Sigmoid colon (tissue), 7 donors: ENCODE data around the gene KDM1A. TPM values are rescaled to one million over a fixed set of nuclear protein-coding genes. Genes with fewer than 3 reads are reported as not detected.

Source experiments
- DNase-seq: peaks from one replicate; pipeline ENCODE4 v3.0.0-alpha.2; 2019
- H3K27ac ChIP-seq, 4 donors: fragments of 200-600 bp; sonication (generic); one replicate each; pipeline ENCODE4 v1.5.1; 2016 to 2019; ENCODE audit warnings: mild to moderate bottlenecking in 1 of 4
- H3K27me3 ChIP-seq, 3 donors: fragments of 200-600 bp; sonication (generic); one replicate each; pipeline ENCODE4 v1.5.1; 2019; ENCODE audit warnings: mild to moderate bottlenecking in 1 of 3
- H3K36me3 ChIP-seq, 4 donors: fragments of 200-600 bp; sonication (generic); one replicate each; pipeline ENCODE4 v1.5.1; 2016 to 2019
- H3K4me1 ChIP-seq, 4 donors: fragments of 200-600 bp; sonication (generic); one replicate each; pipeline ENCODE4 v1.5.1; 2017 to 2019
- H3K4me3 ChIP-seq, 4 donors: fragments of 200-600 bp; sonication (generic); one replicate each; pipeline ENCODE4 v1.5.1; 2017 to 2019; ENCODE audit warnings: mild to moderate bottlenecking in 2 of 4, moderate library complexity in 1 of 4
- H3K9me3 ChIP-seq, 4 donors: fragments of 200-600 bp in 3 of 4; sonication (generic) in 3 of 4; one replicate each; pipeline versions ENCODE4 v1.5.1 to v1.6.1; 2013 to 2019
- CTCF ChIP-seq, 4 experiments: fragments of 450-650 bp in 3 of 4; fragments of 200-600 bp in 1 of 4; IDR thresholded peaks; one replicate each; pipeline ENCODE4 v1.5.1; 2016 to 2019; ENCODE audit warnings: antibody characterized with exemption in 4 of 4, mild to moderate bottlenecking in 3 of 4, moderate library complexity in 2 of 4
- EP300 ChIP-seq, 4 donors: sonication (generic); formaldehyde crosslinking; IDR thresholded peaks; one replicate each; pipeline ENCODE4 v1.6.1; 2017; ENCODE audit warnings: antibody characterized with exemption in 4 of 4
- POLR2A ChIP-seq, 2 donors: fragments of 450-650 bp; IDR thresholded peaks; one replicate each; pipeline ENCODE4 v1.6.1; 2016; ENCODE audit warnings: antibody characterized with exemption in 2 of 2, mild to moderate bottlenecking in 2 of 2, moderate library complexity in 2 of 2
- POLR2AphosphoS5 ChIP-seq, 4 donors: sonication (generic); formaldehyde crosslinking; IDR thresholded peaks; one replicate each; pipeline ENCODE4 v1.6.1; 2017; ENCODE audit warnings: antibody characterized with exemption in 4 of 4
- WGBS, 2 donors: extraction: QIAGEN DNeasy Blood & Tissue Kit; methylation state at CpG; one replicate each; pipeline ENCODE4 v1.1.7; 2013; 5-methylcytosine and 5-hydroxymethylcytosine counted together
- intact Hi-C: fragments of 100-400 bp; cut with DNase I; formaldehyde crosslinking; loops from one replicate; pipeline ENCODE4 v1.15.1; 2023
- polyA plus RNA-seq, 3 donors: library from polyadenylated mRNA; stranded (reverse); fragments of 200-250 nt; gene quantifications; one replicate each; pipeline ENCODE4 v1.2.3, GENCODE V29; 2013
- total RNA-seq, 4 donors: library from RNA; depleted of rRNA; stranded (reverse); fragments of >200 nt; gene quantifications; one replicate each; pipeline ENCODE4 v1.1.0, GENCODE V29; 2016
- donor health status: healthy with polysubstance abuse.
- donor health status: Bipolar disorder and iron deficiency.
- donor health status: healthy.

Gene KDM1A
- total RNA-seq (10 to 100 TPM; 46.0 to 58.6 (median 49.5) TPM), polyA plus RNA-seq (10 to 100 TPM; 24.0 to 29.4 (median 24.6) TPM)

GRCh38 chr1:23019094-23019862, at the start of gene KDM1A:
KDM1A (plus strand) TSS chr1:23019468; CDS start chr1:23019597, 129 bp downstream.
- no peaks in the 10 kb centered on the region for H3K27me3 ChIP-seq
- 0% methylated on average over 85 of the region's 85 CpGs for WGBS, 2 donors
- peak; percentile 98 for DNase-seq
- H3K4me1 ChIP-seq, result peaks cover 0 to 17% (median 14%) of the 10 kb centered on the region in 4 donors
- peak within 1 kb of the TSS; percentile 92 to 97 (median 93) for H3K27ac ChIP-seq
- intact Hi-C loops, result loop anchor here (5.0 kb wide), 1 partner anchor 52 kb away; no protein-coding TSS in a partner anchor
- H3K9me3 ChIP-seq, result no peaks in the 10 kb centered on the region
- H3K4me3 ChIP-seq, result peak within 1 kb of the TSS; percentile 79 to 99 (median 87)
- H3K36me3 ChIP-seq, result no peaks in the 10 kb centered on the region
- TF ChIP-seq POLR2A (IDR thresholded peaks at IDR 0.05), result peak; percentile 41 to 70
- no peak for TF ChIP-seq EP300 (IDR thresholded peaks at IDR 0.05)
- peak; percentile 78 to 98 (median 93) for TF ChIP-seq POLR2AphosphoS5 (IDR thresholded peaks at IDR 0.05)
- TF ChIP-seq CTCF (IDR thresholded peaks at IDR 0.05), result no peak

GRCh38 chr1:22970096-22970495, 49.2 kb upstream of the KDM1A start:
- Histone ChIP-seq H3K9me3 (peaks cover 0 to 4% (median 0%) of the 10 kb centered on the region in 4 donors), H3K36me3 (no peaks in the 10 kb centered on the region), H3K27me3 (no peaks in the 10 kb centered on the region), H3K4me3 (no peak overlapping the region), H3K27ac (no peak overlapping the region), H3K4me1 (peaks cover 0 to 21% (median 10%) of the 10 kb centered on the region in 4 donors)
- DNase-seq, result no peak
- intact Hi-C loops, result no loop called here
- TF ChIP-seq POLR2AphosphoS5 (IDR thresholded peaks at IDR 0.05) (no peak), CTCF (IDR thresholded peaks at IDR 0.05) (no peak), EP300 (IDR thresholded peaks at IDR 0.05) (no peak), POLR2A (IDR thresholded peaks at IDR 0.05) (no peak)
- 85% methylated on average over 2 of the region's 2 CpGs for WGBS, 2 donors

- no peak overlapping the region for H3K27ac ChIP-seq
- intact Hi-C loops, result no loop called here
- no peaks in the 10 kb centered on the region for H3K36me3 ChIP-seq
- TF ChIP-seq POLR2A (IDR thresholded peaks at IDR 0.05) (no peak), CTCF (IDR thresholded peaks at IDR 0.05) (no peak), POLR2AphosphoS5 (IDR thresholded peaks at IDR 0.05) (no peak), EP300 (IDR thresholded peaks at IDR 0.05) (no peak)
- peaks cover 0 to 21% (median 10%) of the 10 kb centered on the region in 4 donors for H3K4me1 ChIP-seq
- H3K27me3 ChIP-seq, result no peaks in the 10 kb centered on the region
- DNase-seq, result no peak
- H3K4me3 ChIP-seq, result no peak overlapping the region
- no peaks in the 10 kb centered on the region for H3K9me3 ChIP-seq
- WGBS, 2 donors, result 17 to 51% methylated on average over 3 of the region's 3 CpGs
Observed at GRCh38 chr1:22971161-22971560, 48.1 kb upstream of the KDM1A start.

- DNase-seq, result no peak
- Histone ChIP-seq H3K27ac (no peak overlapping the region), H3K27me3 (no peaks in the 10 kb centered on the region), H3K4me3 (no peak overlapping the region), H3K36me3 (no peaks in the 10 kb centered on the region), H3K9me3 (no peaks in the 10 kb centered on the region), H3K4me1 (peaks cover 0 to 21% (median 10%) of the 10 kb centered on the region in 4 donors)
- intact Hi-C loops, result no loop called here
- TF ChIP-seq EP300 (IDR thresholded peaks at IDR 0.05) (no peak), POLR2AphosphoS5 (IDR thresholded peaks at IDR 0.05) (no peak), CTCF (IDR thresholded peaks at IDR 0.05) (no peak), POLR2A (IDR thresholded peaks at IDR 0.05) (no peak)
- WGBS, 2 donors, result 56 to 71% methylated on average over 5 of the region's 5 CpGs
Observed at GRCh38 chr1:22971611-22972405, 47.5 kb upstream of the KDM1A start.
